ENCODE measurements around the gene GRK2.

GRK2 gene

GRCh38 chr11:67282155-67282875 lies 16.0 kb downstream of the GRK2 start:
- DNase-seq (ENCODE audit: low read depth, low spot score) = no peak

GRCh38 chr11:67282876-67283371 lies 16.7 kb downstream of the GRK2 start:
- no peak for DNase-seq (ENCODE audit: low read depth, low spot score)

- DNase-seq (ENCODE audit: low read depth, low spot score) = no peak
These were observed 17.2 kb downstream of the GRK2 start for GRCh38 chr11:67283481-67283963.

GRCh38 chr11:67284811-67285540 lies 18.7 kb downstream of the GRK2 start:
- DNase-seq (ENCODE audit: low read depth, low spot score) = no peak

GRCh38 chr11:67285541-67286498 lies 19.5 kb downstream of the GRK2 start:
- no peak for DNase-seq (ENCODE audit: low read depth, low spot score)

GRCh38 chr11:67286621-67287333 lies 20.5 kb downstream of the GRK2 start:
- no peak for DNase-seq (ENCODE audit: low read depth, low spot score)

- no peak for DNase-seq (ENCODE audit: low read depth, low spot score)
These were observed 21.3 kb downstream of the GRK2 start for GRCh38 chr11:67287355-67288197.

GRCh38 chr11:67288198-67288451 lies 21.9 kb downstream of the GRK2 start:
- no peak for DNase-seq (ENCODE audit: low read depth, low spot score)

- peak; percentile 58 for DNase-seq (ENCODE audit: low read depth, low spot score)
These were observed 22.4 kb downstream of the GRK2 start for GRCh38 chr11:67288452-67289225.

- no peak for DNase-seq (ENCODE audit: low read depth, low spot score)
These were observed 23.0 kb downstream of the GRK2 start, which contains the start of gene ANKRD13D for GRCh38 chr11:67289226-67289650. Gene ANKRD13D, plus strand, starts transcription at chr11:67289303. Its CDS starts 158 bp downstream, at chr11:67289461.

GRCh38 chr11:67289651-67290479 lies 23.6 kb downstream of the GRK2 start:
- no peak for DNase-seq (ENCODE audit: low read depth, low spot score)

GRCh38 chr11:67290801-67291200 lies 24.5 kb downstream of the GRK2 start:
- DNase-seq (ENCODE audit: low read depth, low spot score) = no peak

GRCh38 chr11:67291481-67292381 lies 25.5 kb downstream of the GRK2 start:
- no peak for DNase-seq (ENCODE audit: low read depth, low spot score)

- no peak for DNase-seq (ENCODE audit: low read depth, low spot score)
These were observed 26.4 kb downstream of the GRK2 start for GRCh38 chr11:67292671-67293070.

GRCh38 chr11:67293090-67293489 lies 26.8 kb downstream of the GRK2 start:
- DNase-seq (ENCODE audit: low read depth, low spot score) = no peak

GRCh38 chr11:67295846-67296245 lies 29.6 kb downstream of the GRK2 start:
- no peak for DNase-seq (ENCODE audit: low read depth, low spot score)

GRCh38 chr11:67298786-67299185 lies 32.5 kb downstream of the GRK2 start:
- no peak for DNase-seq (ENCODE audit: low read depth, low spot score)
